HG03439 (cell line): ENCODE results near the gene AFDN.
"Not testable (repeated sequence)": the region's sequence is repeated elsewhere in the genome, so short reads cannot be mapped to it uniquely, and the experiment has no call there.

Experiments used
- ATAC-seq: cut with Tn5 transposase; IDR thresholded peaks from one replicate; pipeline ENCODE4 v1.9.1; 2021; ENCODE audit warnings: mild to moderate bottlenecking, moderate library complexity; ENCODE audit not compliant: unreplicated experiment

AFDN gene

GRCh38 chr6:167993169-167993568 is 166.5 kb downstream of the AFDN start:
- no peak for ATAC-seq

- ATAC-seq: no peak
These were observed 167.1 kb downstream of the AFDN start for GRCh38 chr6:167993831-167994230.

- ATAC-seq: no peak
These were observed 168.6 kb downstream of the AFDN start for GRCh38 chr6:167995302-167995701.

GRCh38 chr6:167995731-167996151 is 169.0 kb downstream of the AFDN start:
- no peak for ATAC-seq

GRCh38 chr6:167996424-167997199 is 169.9 kb downstream of the AFDN start:
- ATAC-seq: no peak

GRCh38 chr6:167997642-167998041 is 170.9 kb downstream of the AFDN start, which contains the start of gene KIF25:
TSS of gene KIF25 (plus strand) at chr6:167997671. CDS start at chr6:168029586, 31,915 bp downstream.
- no peak for ATAC-seq

- no peak for ATAC-seq
These were observed 171.5 kb downstream of the AFDN start for GRCh38 chr6:167998215-167998614.

GRCh38 chr6:168000198-168001028 is 173.7 kb downstream of the AFDN start:
- ATAC-seq: no peak

GRCh38 chr6:168001029-168001332 is 174.3 kb downstream of the AFDN start:
- ATAC-seq: no peak

- not testable (repeated sequence) for ATAC-seq
These were observed 174.8 kb downstream of the AFDN start for GRCh38 chr6:168001514-168001913.

GRCh38 chr6:168002804-168003203 is 176.1 kb downstream of the AFDN start:
- no peak for ATAC-seq

- no peak for ATAC-seq
These were observed 177.3 kb downstream of the AFDN start for GRCh38 chr6:168004023-168004422.

GRCh38 chr6:168004945-168005344 is 178.2 kb downstream of the AFDN start:
- ATAC-seq: no peak

GRCh38 chr6:168005796-168006195 is 179.1 kb downstream of the AFDN start:
- no peak for ATAC-seq

- ATAC-seq: no peak
These were observed 181.1 kb downstream of the AFDN start for GRCh38 chr6:168007592-168008338.

- ATAC-seq: no peak
These were observed 182.6 kb downstream of the AFDN start for GRCh38 chr6:168009331-168009730.

GRCh38 chr6:168011291-168011690 is 184.6 kb downstream of the AFDN start:
- no peak for ATAC-seq

GRCh38 chr6:168012431-168013249 is 185.9 kb downstream of the AFDN start:
- ATAC-seq: no peak

GRCh38 chr6:168013250-168013915 is 186.7 kb downstream of the AFDN start:
- no peak for ATAC-seq

GRCh38 chr6:168014428-168014827 is 187.7 kb downstream of the AFDN start:
- no peak for ATAC-seq
